CD14-positive monocyte (primary cell): ENCODE data around the gene CNN1. TPM values are rescaled to one million over a fixed set of nuclear protein-coding genes. Genes with fewer than 3 reads are reported as not detected.

Experiments used
- DNase-seq, 3 donors: peaks; one replicate each; pipeline ENCODE4 v3.0.0-alpha.2; 2011 to 2022
- H2AFZ ChIP-seq: 2 replicates; pipeline ENCODE4 v1.6.0; 2012; ENCODE audit warnings: mild to moderate bottlenecking, low read depth, low read length, inconsistent platforms; ENCODE audit not compliant: insufficient read depth, poor library complexity, severe bottlenecking
- H3K27ac ChIP-seq, 2 donors: 1 replicate in 1 of 2; 2 replicates in 1 of 2; pipeline ENCODE4 v1.5.1; 2012 to 2013; ENCODE audit warnings: low read length in 2 of 2, control low read depth in 1 of 2, inconsistent platforms in 1 of 2, low read depth in 1 of 2, mild to moderate bottlenecking in 1 of 2
- H3K27me3 ChIP-seq, 2 donors: one replicate each; pipeline versions ENCODE4 v1.6.0 to v1.6.1; 2011 to 2013; ENCODE audit warnings: low read length in 2 of 2; ENCODE audit not compliant: control insufficient read depth in 2 of 2, insufficient read depth in 2 of 2
- H3K36me3 ChIP-seq, 2 donors: replicated peaks in 1 of 2; 1 replicate in 1 of 2; 2 replicates in 1 of 2; pipeline versions ENCODE4 v1.5.1 to v1.6.1; 2012 to 2013; ENCODE audit warnings: low read length in 2 of 2, control low read depth in 1 of 2, inconsistent platforms in 1 of 2, mild to moderate bottlenecking in 1 of 2; ENCODE audit not compliant: insufficient read depth in 2 of 2, control insufficient read depth in 1 of 2
- H3K4me1 ChIP-seq, 2 donors: 1 replicate in 1 of 2; 2 replicates in 1 of 2; pipeline versions ENCODE4 v1.5.1 to v1.6.1; 2012 to 2013; ENCODE audit warnings: low read length in 2 of 2, control low read depth in 1 of 2, inconsistent platforms in 1 of 2, mild to moderate bottlenecking in 1 of 2, moderate library complexity in 1 of 2; ENCODE audit not compliant: insufficient read depth in 2 of 2, control insufficient read depth in 1 of 2
- H3K4me2 ChIP-seq: replicated peaks from 2 replicates; pipeline ENCODE3; 2012; ENCODE audit warnings: low read length, moderate library complexity, mild to moderate bottlenecking; ENCODE audit not compliant: poor library complexity, severe bottlenecking; ENCODE audit errors: extremely low read depth
- H3K4me3 ChIP-seq, 3 experiments: fragments of 200-600 bp in 1 of 3; sonication (generic) in 1 of 3; replicated peaks in 1 of 3; 1 replicate in 2 of 3; 2 replicates in 1 of 3; pipeline ENCODE4 v1.5.1; 2011 to 2013; ENCODE audit warnings: low read length in 3 of 3, mild to moderate bottlenecking in 3 of 3, control low read depth in 2 of 3, low read depth in 2 of 3, inconsistent platforms in 1 of 3, moderate library complexity in 1 of 3
- H3K79me2 ChIP-seq: 2 replicates; pipeline ENCODE4 v1.6.0; 2012; ENCODE audit warnings: mild to moderate bottlenecking, control low read depth, inconsistent platforms, low read length, moderate library complexity; ENCODE audit not compliant: insufficient read depth
- H3K9ac ChIP-seq: 2 replicates; pipeline ENCODE4 v1.6.0; 2017; ENCODE audit warnings: low read length, mild to moderate bottlenecking; ENCODE audit not compliant: insufficient read depth, poor library complexity, severe bottlenecking
- H3K9me3 ChIP-seq, 2 donors: replicated peaks in 1 of 2; 1 replicate in 1 of 2; 2 replicates in 1 of 2; pipeline versions ENCODE4 v1.5.1 to v1.6.1; 2012 to 2013; ENCODE audit warnings: low read length in 2 of 2, control low read depth in 1 of 2; ENCODE audit not compliant: control insufficient read depth in 1 of 2, insufficient read depth in 1 of 2
- H4K20me1 ChIP-seq: 2 replicates; pipeline ENCODE4 v1.6.0; 2012; ENCODE audit warnings: mild to moderate bottlenecking, low read length, control low read depth, moderate library complexity; ENCODE audit not compliant: insufficient read depth
- H3K27ac Mint-ChIP-seq, 7 donors: one replicate each; pipeline ENCODE4 v1.8.0; 2020; ENCODE audit warnings: mild to moderate bottlenecking in 7 of 7, mixed read lengths in 7 of 7, moderate library complexity in 6 of 7, inconsistent platforms in 2 of 7
- H3K27me3 Mint-ChIP-seq, 3 donors: one replicate each; pipeline ENCODE4 v1.8.0; 2021 to 2022; ENCODE audit warnings: low read depth in 3 of 3, mild to moderate bottlenecking in 3 of 3, mixed read lengths in 3 of 3, moderate library complexity in 3 of 3, inconsistent platforms in 1 of 3
- H3K36me3 Mint-ChIP-seq, 2 donors: one replicate each; pipeline ENCODE4 v1.8.0; 2020; ENCODE audit warnings: mixed read lengths in 2 of 2, inconsistent platforms in 1 of 2, mild to moderate bottlenecking in 1 of 2
- H3K4me1 Mint-ChIP-seq: one replicate; pipeline ENCODE4 v1.8.0; 2020; ENCODE audit warnings: mild to moderate bottlenecking, mixed read lengths
- H3K4me3 Mint-ChIP-seq, 2 donors: one replicate each; pipeline ENCODE4 v1.8.0; 2020; ENCODE audit warnings: mild to moderate bottlenecking in 2 of 2, mixed read lengths in 2 of 2, moderate library complexity in 1 of 2
- H3K9me3 Mint-ChIP-seq, 7 donors: one replicate each; pipeline ENCODE4 v1.8.0; 2020 to 2022; ENCODE audit warnings: mixed read lengths in 7 of 7, mild to moderate bottlenecking in 6 of 7, moderate library complexity in 6 of 7, inconsistent platforms in 2 of 7
- WGBS: methylation state at CpG from one replicate; pipeline ENCODE4 v1.1.5; 2013; ENCODE audit warnings: missing lambda C conversion rate; ENCODE audit not compliant: insufficient coverage; 5-methylcytosine and 5-hydroxymethylcytosine counted together
- intact Hi-C, 2 donors: fragments of 100-400 bp; cut with micrococcal nuclease; formaldehyde crosslinking; loops; one replicate each; pipeline versions ENCODE4 v1.15.0 to v1.15.1; 2023
- polyA plus RNA-seq, 3 donors: library from polyadenylated mRNA; depleted of rRNA in 1 of 3; unstranded in 2 of 3; stranded (reverse) in 1 of 3; fragments of 300-500 nt in 2 of 3; fragments of >200 nt in 1 of 3; fragmentation: Illumina TruSeq in 2 of 3; gene quantifications; 1 replicate in 2 of 3; 2 replicates in 1 of 3; pipeline ENCODE4 v1.2.3, GENCODE V29; 2012 to 2021
- TF ChIP-seq, protein P1 (sequence below): fragments of 200-600 bp; IDR thresholded peaks from one replicate; pipeline ENCODE4 v1.8.0; 2022; ENCODE audit warnings: antibody characterized with exemption, mild to moderate bottlenecking

CNN1 gene
- polyA plus RNA-seq, 3 donors, result not detected

DNA sequence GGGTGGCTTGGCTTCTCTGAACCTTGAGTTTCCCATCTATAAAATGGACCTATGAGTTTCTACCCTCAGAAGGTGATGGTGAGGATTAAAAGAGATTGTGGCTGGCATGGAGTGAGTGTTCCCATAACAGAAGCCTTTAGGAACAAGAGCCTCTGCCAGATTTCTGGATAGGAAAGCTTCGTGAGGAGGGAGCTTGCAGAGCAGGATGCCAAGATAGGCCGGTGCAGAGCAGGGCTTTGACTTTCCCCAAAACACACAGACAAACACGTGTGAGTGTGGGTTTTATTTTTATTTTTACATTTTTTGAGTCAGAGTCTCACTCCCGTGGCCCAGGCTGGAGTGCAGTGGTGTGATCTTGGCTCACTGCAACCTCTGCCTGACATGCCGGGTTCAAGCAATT is 3.7 kb upstream of the CNN1 start:
- intact Hi-C loops, result no loop called here
- peaks cover 10 to 22% of the 10 kb centered on the region in 2 donors for H3K27me3 ChIP-seq
- H3K9ac ChIP-seq, result no peak overlapping the region
- Mint-ChIP-seq H3K4me1 (peaks cover 21% of the 10 kb centered on the region), H3K4me3 (peak overlapping the region in 1 of 2 donors; percentile 20), H3K36me3 (peaks cover 0 to 5% of the 10 kb centered on the region in 2 donors), H3K9me3 (peaks cover 6 to 18% (median 9%) of the 10 kb centered on the region in 7 donors), H3K27ac (peak overlapping the region; percentile 66 to 94 (median 91)), H3K27me3 (peaks cover 19 to 25% (median 21%) of the 10 kb centered on the region in 3 donors)
- peaks cover 0 to 4% of the 10 kb centered on the region in 2 donors for H3K9me3 ChIP-seq
- H3K79me2 ChIP-seq, result no peaks in the 10 kb centered on the region
- H2AFZ ChIP-seq, result no peak overlapping the region
- H3K27ac ChIP-seq, result peak overlapping the region in 1 of 2 donors; percentile 78
- H3K4me2 ChIP-seq, result no peak overlapping the region
- no peak for DNase-seq
- no peak overlapping the region for H3K4me3 ChIP-seq
- no peaks in the 10 kb centered on the region for H4K20me1 ChIP-seq
- TF ChIP-seq, protein P1, sequence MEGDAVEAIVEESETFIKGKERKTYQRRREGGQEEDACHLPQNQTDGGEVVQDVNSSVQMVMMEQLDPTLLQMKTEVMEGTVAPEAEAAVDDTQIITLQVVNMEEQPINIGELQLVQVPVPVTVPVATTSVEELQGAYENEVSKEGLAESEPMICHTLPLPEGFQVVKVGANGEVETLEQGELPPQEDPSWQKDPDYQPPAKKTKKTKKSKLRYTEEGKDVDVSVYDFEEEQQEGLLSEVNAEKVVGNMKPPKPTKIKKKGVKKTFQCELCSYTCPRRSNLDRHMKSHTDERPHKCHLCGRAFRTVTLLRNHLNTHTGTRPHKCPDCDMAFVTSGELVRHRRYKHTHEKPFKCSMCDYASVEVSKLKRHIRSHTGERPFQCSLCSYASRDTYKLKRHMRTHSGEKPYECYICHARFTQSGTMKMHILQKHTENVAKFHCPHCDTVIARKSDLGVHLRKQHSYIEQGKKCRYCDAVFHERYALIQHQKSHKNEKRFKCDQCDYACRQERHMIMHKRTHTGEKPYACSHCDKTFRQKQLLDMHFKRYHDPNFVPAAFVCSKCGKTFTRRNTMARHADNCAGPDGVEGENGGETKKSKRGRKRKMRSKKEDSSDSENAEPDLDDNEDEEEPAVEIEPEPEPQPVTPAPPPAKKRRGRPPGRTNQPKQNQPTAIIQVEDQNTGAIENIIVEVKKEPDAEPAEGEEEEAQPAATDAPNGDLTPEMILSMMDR, result no peak
- H3K4me1 ChIP-seq, result peaks cover 17 to 22% of the 10 kb centered on the region in 2 donors
- no peaks in the 10 kb centered on the region for H3K36me3 ChIP-seq
- WGBS, result 88% methylated on average over 2 of the region's 5 CpGs

DNA sequence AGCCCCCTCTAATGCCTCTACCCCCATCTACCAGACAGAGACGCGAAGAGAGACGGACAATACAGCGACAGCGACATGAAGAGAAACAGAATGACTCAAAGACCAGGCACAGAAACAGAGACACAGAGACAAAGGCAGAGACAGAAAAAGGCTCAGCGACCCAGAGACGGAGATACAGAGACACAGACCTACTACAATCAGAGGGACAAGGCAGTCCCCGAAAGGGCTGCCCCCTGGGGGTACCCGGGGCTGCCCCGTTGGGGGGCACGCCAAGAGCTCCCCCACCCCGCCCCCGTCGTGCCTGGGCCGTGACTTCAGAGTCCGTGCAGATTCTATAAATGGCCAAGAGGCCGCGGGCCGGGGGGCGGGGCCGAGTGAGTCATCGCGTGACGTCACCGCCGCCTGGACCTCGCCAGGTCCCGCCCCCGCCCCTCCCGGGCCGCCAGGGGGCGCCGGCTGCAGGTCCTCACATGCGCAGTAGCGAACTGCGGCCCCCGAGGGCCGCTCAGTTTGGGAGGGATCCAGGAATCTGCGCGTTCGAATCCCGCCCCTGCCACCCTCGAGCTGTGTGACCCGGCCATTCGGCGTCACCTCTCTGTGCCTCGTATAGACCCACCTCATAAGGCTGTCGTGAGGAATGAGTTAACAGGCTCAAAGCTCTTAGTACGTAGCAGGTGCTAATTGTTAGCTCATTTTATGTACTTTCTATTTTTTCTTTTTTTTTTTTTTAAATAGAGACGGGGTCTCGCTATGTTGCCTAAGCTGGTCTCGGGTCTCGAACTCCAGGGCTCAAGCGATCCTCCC is 2.7 kb upstream of the CNN1 start:
- Mint-ChIP-seq H3K4me1 (peaks cover 21% of the 10 kb centered on the region), H3K4me3 (peak overlapping the region; percentile 49 to 79), H3K9me3 (peaks cover 6 to 13% (median 8%) of the 10 kb centered on the region in 7 donors), H3K27me3 (peaks cover 24 to 36% (median 29%) of the 10 kb centered on the region in 3 donors), H3K36me3 (peaks cover 0 to 5% of the 10 kb centered on the region in 2 donors), H3K27ac (peak overlapping the region; percentile 84 to 94 (median 91))
- H3K27me3 ChIP-seq, result peaks cover 12 to 32% of the 10 kb centered on the region in 2 donors
- H3K79me2 ChIP-seq, result no peaks in the 10 kb centered on the region
- H3K36me3 ChIP-seq, result no peaks in the 10 kb centered on the region
- H3K9me3 ChIP-seq, result peaks cover 0 to 4% of the 10 kb centered on the region in 2 donors
- DNase-seq, result peak; percentile 83 to 91 (median 83)
- H4K20me1 ChIP-seq, result no peaks in the 10 kb centered on the region
- H3K27ac ChIP-seq, result peak overlapping the region; percentile 39 to 78
- peak overlapping the region; percentile 50 for H3K4me2 ChIP-seq
- TF ChIP-seq, protein P1, result peak; percentile 93
- peak overlapping the region; percentile 76 for H2AFZ ChIP-seq
- WGBS, result 17% methylated on average over 51 of the region's 54 CpGs
- H3K9ac ChIP-seq, result peak overlapping the region; percentile 42
- peak overlapping the region in 1 of 3 experiments; percentile 58 for H3K4me3 ChIP-seq
- intact Hi-C loops, result loop anchor here in 1 of 2 donors (2.0 kb wide), 2 partner anchors 23 to 51 kb away; partner anchors contain the start of gene ELOF1
- peaks cover 17 to 22% of the 10 kb centered on the region in 2 donors for H3K4me1 ChIP-seq
